OCI-LY7 (cell line): Measurements from ENCODE around the gene STX11.

Source experiments
- CTCF ChIP-seq: fragments of 200-600 bp; sonication (generic); conservative IDR thresholded peaks from 2 replicates; pipeline ENCODE4 v1.5.1; 2014; ENCODE audit warnings: mild to moderate bottlenecking, antibody characterized with exemption, low read length, moderate library complexity, mixed read lengths
- EZH2phosphoT487 ChIP-seq: fragments of 200-600 bp; sonication (generic); IDR thresholded peaks from 2 replicates; pipeline ENCODE4 v1.6.1; 2018; ENCODE audit warnings: low read depth, borderline replicate concordance, mild to moderate bottlenecking, mixed run types, antibody characterized with exemption, low read length, moderate library complexity, mixed read lengths

GRCh38 chr6:144195671-144196270, 45.5 kb downstream of the STX11 start:
- no peak for TF ChIP-seq CTCF
- TF ChIP-seq EZH2phosphoT487, result no peak
